HG03060 (cell line): ENCODE data around the gene TOMM5.

ENCODE experiments used
- ATAC-seq: cut with Tn5 transposase; IDR thresholded peaks from one replicate; pipeline ENCODE4 v1.9.1; 2021; ENCODE audit warnings: low read depth, moderate number of reproducible peaks; ENCODE audit not compliant: unreplicated experiment

The TOMM5 gene

GRCh38 chr9:37565661-37566618, 26.5 kb downstream of the TOMM5 start:
- ATAC-seq = peak; percentile 65

- no peak for ATAC-seq
These were observed 27.5 kb downstream of the TOMM5 start for GRCh38 chr9:37564916-37565315.

- no peak for ATAC-seq
These were observed 28.4 kb downstream of the TOMM5 start for GRCh38 chr9:37563806-37564513.

GRCh38 chr9:37562826-37563225, 29.6 kb downstream of the TOMM5 start:
- no peak for ATAC-seq

- no peak for ATAC-seq
These were observed 30.7 kb downstream of the TOMM5 start for GRCh38 chr9:37561682-37562081.

GRCh38 chr9:37559855-37560592, 32.4 kb downstream of the TOMM5 start:
- no peak for ATAC-seq

- ATAC-seq = no peak
These were observed 33.3 kb downstream of the TOMM5 start for GRCh38 chr9:37559125-37559524.

GRCh38 chr9:37555786-37556185, 36.6 kb downstream of the TOMM5 start:
- ATAC-seq = no peak

- ATAC-seq = no peak
These were observed 38.1 kb downstream of the TOMM5 start for GRCh38 chr9:37554318-37554717.

- no peak for ATAC-seq
These were observed 40.5 kb downstream of the TOMM5 start for GRCh38 chr9:37551888-37552287.

- ATAC-seq = no peak
These were observed 40.9 kb downstream of the TOMM5 start for GRCh38 chr9:37551468-37551867.

GRCh38 chr9:37550781-37551180, 41.6 kb downstream of the TOMM5 start:
- ATAC-seq = no peak

GRCh38 chr9:37549527-37549926, 42.9 kb downstream of the TOMM5 start:
- no peak for ATAC-seq

GRCh38 chr9:37547328-37547878, 45.0 kb downstream of the TOMM5 start:
- no peak for ATAC-seq

GRCh38 chr9:37543468-37543867, 48.9 kb downstream of the TOMM5 start:
- ATAC-seq = no peak

GRCh38 chr9:37542895-37543294, 49.5 kb downstream of the TOMM5 start:
- no peak for ATAC-seq

GRCh38 chr9:37542488-37542887, 49.9 kb downstream of the TOMM5 start:
- ATAC-seq = no peak

- no peak for ATAC-seq
These were observed 50.9 kb downstream of the TOMM5 start for GRCh38 chr9:37541465-37541864.

- ATAC-seq = no peak
These were observed 51.8 kb downstream of the TOMM5 start for GRCh38 chr9:37540634-37541033.

- ATAC-seq = no peak
These were observed 52.8 kb downstream of the TOMM5 start for GRCh38 chr9:37539634-37540033.
